GM12878 (cell line): Measurements from ENCODE around the gene TBC1D23.

Source experiments
- BACH1 ChIP-seq: fragments of 450-650 bp; IDR thresholded peaks from 2 replicates; pipeline ENCODE4 v1.6.1; 2017; ENCODE audit warnings: mild to moderate bottlenecking, borderline replicate concordance
- CREM ChIP-seq: IDR thresholded peaks from 2 replicates; pipeline ENCODE4 v1.6.1; 2014; ENCODE audit warnings: antibody characterized with exemption, low read depth
- EP300 ChIP-seq, 2 experiments: fragments of 150-350 bp in 1 of 2; IDR thresholded peaks; 2 replicates each; pipeline ENCODE4 v1.6.1; 2011 to 2012; ENCODE audit warnings: low read depth in 2 of 2, low read length in 2 of 2, borderline replicate concordance in 1 of 2, improper control_type of control experiment in 1 of 2, inconsistent platforms in 1 of 2; ENCODE audit not compliant: control insufficient read depth in 1 of 2
- GABPA ChIP-seq: IDR thresholded peaks from 2 replicates; pipeline ENCODE4 v1.6.1; 2014; ENCODE audit warnings: antibody characterized with exemption, low read depth, mild to moderate bottlenecking, inconsistent platforms
- HDGF ChIP-seq: fragments of 450-650 bp; IDR thresholded peaks from 2 replicates; pipeline ENCODE4 v1.6.1; 2016; ENCODE audit warnings: antibody characterized with exemption
- POLR2A ChIP-seq: IDR thresholded peaks from 2 replicates; pipeline ENCODE4 v1.6.1; 2011; ENCODE audit warnings: low read depth, mild to moderate bottlenecking, low read length
- TF ChIP-seq, protein P1 (sequence below), 3 experiments: IDR thresholded peaks in 2 of 3; conservative IDR thresholded peaks in 1 of 3; 2 replicates each; pipeline ENCODE4 v1.5.1; 2011; ENCODE audit warnings: low read depth in 3 of 3, low read length in 3 of 3, mild to moderate bottlenecking in 3 of 3, control low read depth in 2 of 3, moderate library complexity in 2 of 3, inconsistent platforms in 1 of 3, mixed read lengths in 1 of 3; ENCODE audit not compliant: control insufficient read depth in 2 of 3, insufficient read depth in 1 of 3; ENCODE audit errors: extremely low read depth in 1 of 3
- TF ChIP-seq, protein P2 (sequence below): IDR thresholded peaks from 2 replicates; pipeline ENCODE4 v1.6.1; 2012; ENCODE audit warnings: low read depth, low read length, improper control_type of control experiment

DNA sequence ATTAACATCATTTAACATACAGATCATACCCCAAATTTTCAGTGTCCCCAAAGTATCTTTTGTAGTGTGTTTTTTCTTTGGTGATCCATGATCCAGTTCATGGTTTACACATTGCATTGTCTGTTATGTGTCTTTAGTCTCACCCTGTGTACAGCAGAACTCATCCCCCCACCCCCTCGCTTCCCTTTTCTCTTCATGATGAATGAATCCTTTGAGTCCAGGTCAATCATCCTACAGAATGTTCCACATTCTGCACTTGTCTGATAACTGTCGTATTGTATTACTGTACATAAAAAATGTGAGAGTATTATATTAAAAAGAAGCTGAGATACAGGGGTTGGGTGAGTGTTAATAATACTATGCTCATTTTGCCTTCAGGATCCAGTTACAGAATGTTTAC is 59.2 kb downstream of the TBC1D23 start:
- TF ChIP-seq, protein P1, sequence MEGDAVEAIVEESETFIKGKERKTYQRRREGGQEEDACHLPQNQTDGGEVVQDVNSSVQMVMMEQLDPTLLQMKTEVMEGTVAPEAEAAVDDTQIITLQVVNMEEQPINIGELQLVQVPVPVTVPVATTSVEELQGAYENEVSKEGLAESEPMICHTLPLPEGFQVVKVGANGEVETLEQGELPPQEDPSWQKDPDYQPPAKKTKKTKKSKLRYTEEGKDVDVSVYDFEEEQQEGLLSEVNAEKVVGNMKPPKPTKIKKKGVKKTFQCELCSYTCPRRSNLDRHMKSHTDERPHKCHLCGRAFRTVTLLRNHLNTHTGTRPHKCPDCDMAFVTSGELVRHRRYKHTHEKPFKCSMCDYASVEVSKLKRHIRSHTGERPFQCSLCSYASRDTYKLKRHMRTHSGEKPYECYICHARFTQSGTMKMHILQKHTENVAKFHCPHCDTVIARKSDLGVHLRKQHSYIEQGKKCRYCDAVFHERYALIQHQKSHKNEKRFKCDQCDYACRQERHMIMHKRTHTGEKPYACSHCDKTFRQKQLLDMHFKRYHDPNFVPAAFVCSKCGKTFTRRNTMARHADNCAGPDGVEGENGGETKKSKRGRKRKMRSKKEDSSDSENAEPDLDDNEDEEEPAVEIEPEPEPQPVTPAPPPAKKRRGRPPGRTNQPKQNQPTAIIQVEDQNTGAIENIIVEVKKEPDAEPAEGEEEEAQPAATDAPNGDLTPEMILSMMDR (IDR thresholded peaks at IDR 0.05 in 2 of 3, conservative IDR thresholded peaks at IDR 0.05 in 1 of 3; ENCODE audit: control insufficient read depth in 2 of 3, extremely low read depth in 1 of 3, insufficient read depth in 1 of 3, low read depth in 3 of 3, low read length in 3 of 3): no peak
- TF ChIP-seq BACH1 (no peak), GABPA (no peak), POLR2A (no peak), EP300 (IDR thresholded peaks at IDR 0.05; ENCODE audit: borderline replicate concordance in 1 of 2, control insufficient read depth in 1 of 2, low read depth in 2 of 2, low read length in 2 of 2) (no peak), HDGF (no peak), CREM (no peak)
- TF ChIP-seq, protein P2, sequence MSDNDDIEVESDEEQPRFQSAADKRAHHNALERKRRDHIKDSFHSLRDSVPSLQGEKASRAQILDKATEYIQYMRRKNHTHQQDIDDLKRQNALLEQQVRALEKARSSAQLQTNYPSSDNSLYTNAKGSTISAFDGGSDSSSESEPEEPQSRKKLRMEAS: no peak
